Ecto neural progenitor cell (in vitro differentiated cells): Measurements from ENCODE around the gene ADIPOR2.
"Not testable (repeated sequence)": the region's sequence is repeated elsewhere in the genome, so short reads cannot be mapped to it uniquely, and the experiment has no call there.

Experiments used
- DNase-seq: peaks from one replicate; pipeline ENCODE4 v3.0.0-alpha.2; 2018; ENCODE audit warnings: low spot score

Gene ADIPOR2

GRCh38 chr12:1812650-1813302 lies 121.9 kb downstream of the ADIPOR2 start:
- no peak for DNase-seq

GRCh38 chr12:1814266-1814665 lies 123.4 kb downstream of the ADIPOR2 start:
- DNase-seq, result no peak

GRCh38 chr12:1815108-1815507 lies 124.2 kb downstream of the ADIPOR2 start:
- DNase-seq, result no peak

GRCh38 chr12:1815814-1816729 lies 125.2 kb downstream of the ADIPOR2 start:
- no peak for DNase-seq

- no peak for DNase-seq
Measured at GRCh38 chr12:1816730-1817348, 126.0 kb downstream of the ADIPOR2 start.

GRCh38 chr12:1817928-1818327 lies 127.1 kb downstream of the ADIPOR2 start:
- DNase-seq, result not testable (repeated sequence)

GRCh38 chr12:1819050-1819449 lies 128.2 kb downstream of the ADIPOR2 start:
- DNase-seq, result no peak

GRCh38 chr12:1819571-1819970 lies 128.7 kb downstream of the ADIPOR2 start:
- DNase-seq, result no peak

- DNase-seq, result no peak
Measured at GRCh38 chr12:1820191-1820895, 129.5 kb downstream of the ADIPOR2 start, which contains the start of gene LRTM2. Gene LRTM2 (plus strand): TSS chr12:1820565. CDS start chr12:1828149, 7,584 bp downstream.

- DNase-seq, result no peak
Measured at GRCh38 chr12:1820896-1821291, 130.0 kb downstream of the ADIPOR2 start.

GRCh38 chr12:1821805-1822204 lies 130.9 kb downstream of the ADIPOR2 start:
- no peak for DNase-seq

- no peak for DNase-seq
Measured at GRCh38 chr12:1822699-1823098, 131.8 kb downstream of the ADIPOR2 start.

GRCh38 chr12:1823237-1823636 lies 132.4 kb downstream of the ADIPOR2 start:
- DNase-seq, result no peak

- DNase-seq, result no peak
Measured at GRCh38 chr12:1825382-1826102, 134.7 kb downstream of the ADIPOR2 start.

- no peak for DNase-seq
Measured at GRCh38 chr12:1826401-1826800, 135.5 kb downstream of the ADIPOR2 start.

- DNase-seq, result no peak
Measured at GRCh38 chr12:1826867-1827705, 136.2 kb downstream of the ADIPOR2 start.

GRCh38 chr12:1827826-1828805 lies 137.2 kb downstream of the ADIPOR2 start:
- no peak for DNase-seq

- no peak for DNase-seq
Measured at GRCh38 chr12:1828856-1829255, 138.0 kb downstream of the ADIPOR2 start.

GRCh38 chr12:1829306-1829900 lies 138.5 kb downstream of the ADIPOR2 start:
- DNase-seq, result no peak
